ENCODE measurements around the gene HAT1.
A peak's percentile ranks its signal among the peaks of the same experiment; 100 is the strongest.

The HAT1 gene

GRCh38 chr2:171902840-171903420, 19.3 kb upstream of the HAT1 start:
- DNase-seq (ENCODE audit: low read depth, low spot score) = no peak
- peaks cover 12% of the 10 kb centered on the region for H3K9me3 ChIP-seq (ENCODE audit: insufficient read depth, low read length)
- no peak overlapping the region for H3K9ac ChIP-seq (ENCODE audit: insufficient read length, low read depth)
- TF ChIP-seq YY1 (IDR thresholded peaks at IDR 0.05; ENCODE audit: insufficient read depth, insufficient read length) = no peak
- TF ChIP-seq ZNF274 (IDR thresholded peaks at IDR 0.05; ENCODE audit: low read depth, low read length) = no peak
- TF ChIP-seq SUZ12 (IDR thresholded peaks at IDR 0.05; ENCODE audit: extremely low read depth, insufficient read depth, insufficient read length) = no peak
- no peaks in the 10 kb centered on the region for H3K4me1 ChIP-seq (ENCODE audit: insufficient read depth, insufficient read length)
- no peaks in the 10 kb centered on the region for H3K27me3 ChIP-seq (ENCODE audit: insufficient read depth, insufficient read length)
- no peak overlapping the region for H3K4me3 ChIP-seq (ENCODE audit: insufficient read length, low read depth)
- no peaks in the 10 kb centered on the region for H3K36me3 ChIP-seq (ENCODE audit: insufficient read depth, insufficient read length, low read length)

- Histone ChIP-seq H3K9ac (ENCODE audit: insufficient read length, low read depth) (no peak overlapping the region), H3K27me3 (ENCODE audit: insufficient read depth, insufficient read length) (no peaks in the 10 kb centered on the region), H3K9me3 (ENCODE audit: insufficient read depth, low read length) (no peaks in the 10 kb centered on the region), H3K4me1 (ENCODE audit: insufficient read depth, insufficient read length) (no peaks in the 10 kb centered on the region), H3K36me3 (ENCODE audit: insufficient read depth, insufficient read length, low read length) (no peaks in the 10 kb centered on the region), H3K4me3 (ENCODE audit: insufficient read length, low read depth) (no peak overlapping the region)
- TF ChIP-seq ZNF274 (IDR thresholded peaks at IDR 0.05; ENCODE audit: low read depth, low read length) (no peak), SUZ12 (IDR thresholded peaks at IDR 0.05; ENCODE audit: extremely low read depth, insufficient read depth, insufficient read length) (no peak), YY1 (IDR thresholded peaks at IDR 0.05; ENCODE audit: insufficient read depth, insufficient read length) (no peak)
- no peak for DNase-seq (ENCODE audit: low read depth, low spot score)
Measured at GRCh38 chr2:171908235-171908634, 14.0 kb upstream of the HAT1 start.

DNA sequence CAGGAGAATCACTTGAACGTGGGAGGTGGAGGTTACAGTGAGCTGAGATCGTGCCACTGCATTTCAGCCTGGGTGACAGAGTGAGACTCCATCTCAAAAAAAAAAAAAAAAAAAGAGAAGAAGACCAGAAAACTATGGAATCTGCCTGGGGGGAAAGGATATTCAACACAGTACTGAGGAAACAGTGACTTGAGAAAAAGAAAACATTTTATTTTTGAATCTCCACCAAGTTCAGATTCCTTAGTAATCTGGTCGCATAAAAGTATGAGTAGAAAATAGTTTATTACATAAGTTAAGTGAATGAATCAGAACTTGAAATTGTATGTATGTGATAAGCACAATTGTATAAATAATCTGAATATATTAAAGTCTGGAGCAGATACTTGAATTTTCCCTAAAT, 13.0 kb upstream of the HAT1 start:
- TF ChIP-seq SUZ12 (IDR thresholded peaks at IDR 0.05; ENCODE audit: extremely low read depth, insufficient read depth, insufficient read length) (no peak), YY1 (IDR thresholded peaks at IDR 0.05; ENCODE audit: insufficient read depth, insufficient read length) (no peak), ZNF274 (IDR thresholded peaks at IDR 0.05; ENCODE audit: low read depth, low read length) (no peak)
- no peak overlapping the region for H3K4me3 ChIP-seq (ENCODE audit: insufficient read length, low read depth)
- H3K36me3 ChIP-seq (ENCODE audit: insufficient read depth, insufficient read length, low read length) = no peaks in the 10 kb centered on the region
- no peak overlapping the region for H3K9ac ChIP-seq (ENCODE audit: insufficient read length, low read depth)
- H3K9me3 ChIP-seq (ENCODE audit: insufficient read depth, low read length) = no peaks in the 10 kb centered on the region
- DNase-seq (ENCODE audit: low read depth, low spot score) = no peak
- no peaks in the 10 kb centered on the region for H3K4me1 ChIP-seq (ENCODE audit: insufficient read depth, insufficient read length)
- H3K27me3 ChIP-seq (ENCODE audit: insufficient read depth, insufficient read length) = no peaks in the 10 kb centered on the region

GRCh38 chr2:171910494-171910893, 11.8 kb upstream of the HAT1 start:
- Histone ChIP-seq H3K9me3 (ENCODE audit: insufficient read depth, low read length) (no peaks in the 10 kb centered on the region), H3K27me3 (ENCODE audit: insufficient read depth, insufficient read length) (no peaks in the 10 kb centered on the region), H3K4me3 (ENCODE audit: insufficient read length, low read depth) (no peak overlapping the region), H3K36me3 (ENCODE audit: insufficient read depth, insufficient read length, low read length) (no peaks in the 10 kb centered on the region), H3K4me1 (ENCODE audit: insufficient read depth, insufficient read length) (no peaks in the 10 kb centered on the region), H3K9ac (ENCODE audit: insufficient read length, low read depth) (no peak overlapping the region)
- DNase-seq (ENCODE audit: low read depth, low spot score) = no peak
- no peak for TF ChIP-seq YY1 (IDR thresholded peaks at IDR 0.05; ENCODE audit: insufficient read depth, insufficient read length)
- no peak for TF ChIP-seq SUZ12 (IDR thresholded peaks at IDR 0.05; ENCODE audit: extremely low read depth, insufficient read depth, insufficient read length)
- TF ChIP-seq ZNF274 (IDR thresholded peaks at IDR 0.05; ENCODE audit: low read depth, low read length) = no peak

DNA sequence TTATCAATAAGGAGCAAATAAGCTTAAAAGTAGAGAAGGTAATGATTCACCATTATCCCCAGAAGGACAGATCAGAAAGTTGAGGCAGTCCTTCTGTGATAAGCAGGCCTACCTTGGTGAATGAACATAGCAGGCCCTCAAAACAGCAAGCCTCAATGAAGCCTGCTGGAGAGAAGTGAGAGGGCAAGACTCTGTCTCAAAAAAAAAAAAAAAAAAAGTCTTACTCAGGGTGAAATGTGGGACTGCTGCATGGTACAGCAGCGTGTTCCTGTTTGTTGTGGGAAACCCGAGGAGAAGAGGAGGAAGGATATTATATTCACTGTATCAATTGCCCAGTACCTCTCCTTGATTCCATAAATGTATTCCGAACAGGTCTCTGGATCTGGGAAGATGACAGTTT, 8.7 kb upstream of the HAT1 start:
- no peaks in the 10 kb centered on the region for H3K36me3 ChIP-seq (ENCODE audit: insufficient read depth, insufficient read length, low read length)
- no peak overlapping the region for H3K4me3 ChIP-seq (ENCODE audit: insufficient read length, low read depth)
- no peaks in the 10 kb centered on the region for H3K27me3 ChIP-seq (ENCODE audit: insufficient read depth, insufficient read length)
- TF ChIP-seq ZNF274 (IDR thresholded peaks at IDR 0.05; ENCODE audit: low read depth, low read length) (no peak), YY1 (IDR thresholded peaks at IDR 0.05; ENCODE audit: insufficient read depth, insufficient read length) (no peak), SUZ12 (IDR thresholded peaks at IDR 0.05; ENCODE audit: extremely low read depth, insufficient read depth, insufficient read length) (no peak)
- DNase-seq (ENCODE audit: low read depth, low spot score) = no peak
- no peaks in the 10 kb centered on the region for H3K4me1 ChIP-seq (ENCODE audit: insufficient read depth, insufficient read length)
- no peak overlapping the region for H3K9ac ChIP-seq (ENCODE audit: insufficient read length, low read depth)
- no peaks in the 10 kb centered on the region for H3K9me3 ChIP-seq (ENCODE audit: insufficient read depth, low read length)

GRCh38 chr2:171919453-171919852, 2.8 kb upstream of the HAT1 start:
- Histone ChIP-seq H3K36me3 (ENCODE audit: insufficient read depth, insufficient read length, low read length) (peaks cover 11% of the 10 kb centered on the region), H3K9ac (ENCODE audit: insufficient read length, low read depth) (no peak overlapping the region), H3K4me3 (ENCODE audit: insufficient read length, low read depth) (no peak overlapping the region), H3K9me3 (ENCODE audit: insufficient read depth, low read length) (no peaks in the 10 kb centered on the region), H3K27me3 (ENCODE audit: insufficient read depth, insufficient read length) (no peaks in the 10 kb centered on the region), H3K4me1 (ENCODE audit: insufficient read depth, insufficient read length) (no peaks in the 10 kb centered on the region)
- TF ChIP-seq ZNF274 (IDR thresholded peaks at IDR 0.05; ENCODE audit: low read depth, low read length) (no peak), YY1 (IDR thresholded peaks at IDR 0.05; ENCODE audit: insufficient read depth, insufficient read length) (no peak), SUZ12 (IDR thresholded peaks at IDR 0.05; ENCODE audit: extremely low read depth, insufficient read depth, insufficient read length) (no peak)
- no peak for DNase-seq (ENCODE audit: low read depth, low spot score)

DNA sequence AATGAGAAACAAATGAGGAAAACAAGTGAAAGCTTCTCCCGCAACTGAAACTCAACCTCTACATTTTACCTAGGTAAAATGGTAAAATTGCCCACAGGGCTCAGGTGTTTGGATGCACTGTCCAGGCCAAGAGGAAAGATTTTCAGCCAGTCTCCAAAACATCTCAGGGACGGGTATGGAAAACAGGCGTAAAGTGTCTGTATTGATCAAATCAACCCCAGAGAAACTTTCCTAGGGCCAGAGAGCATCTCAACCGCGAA, 361 bp upstream of the HAT1 start:
- peak overlapping the region; percentile 94 for H3K9ac ChIP-seq (ENCODE audit: insufficient read length, low read depth)
- DNase-seq (ENCODE audit: low read depth, low spot score) = no peak
- no peak for TF ChIP-seq YY1 (IDR thresholded peaks at IDR 0.05; ENCODE audit: insufficient read depth, insufficient read length)
- TF ChIP-seq ZNF274 (IDR thresholded peaks at IDR 0.05; ENCODE audit: low read depth, low read length) = no peak
- TF ChIP-seq SUZ12 (IDR thresholded peaks at IDR 0.05; ENCODE audit: extremely low read depth, insufficient read depth, insufficient read length) = no peak

More for the DNA sequence above, 361 bp upstream of the HAT1 start:
- no peaks in the 10 kb centered on the region for H3K4me1 ChIP-seq (ENCODE audit: insufficient read depth, insufficient read length)
- no peaks in the 10 kb centered on the region for H3K9me3 ChIP-seq (ENCODE audit: insufficient read depth, low read length)
- peak overlapping the region; percentile 94 for H3K4me3 ChIP-seq (ENCODE audit: insufficient read length, low read depth)
- no peaks in the 10 kb centered on the region for H3K27me3 ChIP-seq (ENCODE audit: insufficient read depth, insufficient read length)
- peaks cover 31% of the 10 kb centered on the region for H3K36me3 ChIP-seq (ENCODE audit: insufficient read depth, insufficient read length, low read length)
